Right lobe of liver (tissue), 4 donors: ENCODE measurements around the gene PRKCG.

Experiments
- CTCF ChIP-seq, 4 donors: fragments of 200-600 bp in 3 of 4; fragments of 450-650 bp in 1 of 4; IDR thresholded peaks; one replicate each; pipeline versions ENCODE4 v1.5.1 to v1.8.0; 2016 to 2022; ENCODE audit warnings: antibody characterized with exemption in 4 of 4, mild to moderate bottlenecking in 2 of 4
- POLR2A ChIP-seq: fragments of 450-650 bp; IDR thresholded peaks from one replicate; pipeline ENCODE4 v1.6.1; 2017; ENCODE audit warnings: antibody characterized with exemption, mild to moderate bottlenecking
- donor health status: DM: no; HTN: no; CAD: no.
- donor health status: DM: no; HTN: no; CAD: no.
- donor health status: DM: no; HTN: yes; CAD: no.

GRCh38 chr19:53883741-53884140 lies 1.7 kb downstream of the PRKCG start:
- no peak for TF ChIP-seq CTCF (IDR thresholded peaks at IDR 0.05)
- no peak for TF ChIP-seq POLR2A
